Measurements from ENCODE around the gene REEP1. TPM values are rescaled to one million over a fixed set of nuclear protein-coding genes. Genes with fewer than 3 reads are reported as not detected.

The REEP1 gene
- polyA plus RNA-seq, 2 of the 4 experiments (the other 2 are of a cell fraction) = 0.30 to 0.45 TPM

- H3K4me1 ChIP-seq = peaks cover 22% of the 10 kb centered on the region
- H3K27ac ChIP-seq = peak overlapping the region; percentile 93 to 96; a peak in 5 of 6 replicates
- H3K4me2 ChIP-seq = peak overlapping the region; percentile 88
- DNase-seq (ENCODE audit: low read depth in 1 of 2, low spot score in 1 of 2) (peak in 1 of 2 experiments; percentile 31), ATAC-seq (no peak), FAIRE-seq (no peak)
- WGBS (ENCODE audit: missing lambda C conversion rate) = 66% methylated on average over 7 of the region's 7 CpGs
- H3K4me3 ChIP-seq = peak overlapping the region; percentile 69
- CTCF ChIA-PET = interaction anchor here (0.7 to 1.1 kb wide), 3 partner anchors 8 to 173 kb away, joined by 3 to 4 read pairs (median 3); no protein-coding TSS in a partner anchor
- no peak for TF ChIP-seq SREBF2 (IDR thresholded peaks at IDR 0.05)
- no peak for TF ChIP-seq MAZ (IDR thresholded peaks at IDR 0.05; ENCODE audit: borderline replicate concordance, low read depth, low read length)
- TF ChIP-seq RAD21 (conservative IDR thresholded peaks at IDR 0.05 in 1 of 2, IDR thresholded peaks at IDR 0.05 in 1 of 2) = no peak
- TF ChIP-seq CBX8 (IDR thresholded peaks at IDR 0.05) = no peak
- TF ChIP-seq TP53 (CRISPR knock-in tag; IDR thresholded peaks at IDR 0.05) = no peak
- no peak for TF ChIP-seq RARB (CRISPR knock-in tag; IDR thresholded peaks at IDR 0.05)
- TF ChIP-seq REST (IDR thresholded peaks at IDR 0.05) = no peak
- TF ChIP-seq, protein P1, sequence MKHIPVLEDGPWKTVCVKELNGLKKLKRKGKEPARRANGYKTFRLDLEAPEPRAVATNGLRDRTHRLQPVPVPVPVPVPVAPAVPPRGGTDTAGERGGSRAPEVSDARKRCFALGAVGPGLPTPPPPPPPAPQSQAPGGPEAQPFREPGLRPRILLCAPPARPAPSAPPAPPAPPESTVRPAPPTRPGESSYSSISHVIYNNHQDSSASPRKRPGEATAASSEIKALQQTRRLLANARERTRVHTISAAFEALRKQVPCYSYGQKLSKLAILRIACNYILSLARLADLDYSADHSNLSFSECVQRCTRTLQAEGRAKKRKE (CRISPR knock-in tag; IDR thresholded peaks at IDR 0.05; ENCODE audit: low read depth) = no peak
- TF ChIP-seq ZFP36 (IDR thresholded peaks at IDR 0.05; ENCODE audit: borderline replicate concordance, partially characterized antibody) = no peak
- no peak for TF ChIP-seq BHLHE40 (IDR thresholded peaks at IDR 0.05; ENCODE audit: low read depth, low read length)
- TF ChIP-seq ESRRA (IDR thresholded peaks at IDR 0.05; ENCODE audit: borderline replicate concordance, low read length) = no peak
- TF ChIP-seq HOXA7 (CRISPR knock-in tag; IDR thresholded peaks at IDR 0.05) = no peak
- TF ChIP-seq CHD2 (IDR thresholded peaks at IDR 0.05; ENCODE audit: low read length, partially characterized antibody) = no peak
- TF ChIP-seq POLR2A (IDR thresholded peaks at IDR 0.05; ENCODE audit: low read length) = no peak
- H3K9me3 ChIP-seq = no peaks in the 10 kb centered on the region
- POLR2A ChIA-PET = interaction anchor here (1.0 to 3.3 kb wide), 4 partner anchors 7 to 247 kb away, joined by 3 to 32 read pairs (median 12); partner anchors contain the start of genes KDM3A, POLR1A and PTCD3
Measured at GRCh38 chr2:86193901-86194567, 143.4 kb downstream of the REEP1 start.

DNA sequence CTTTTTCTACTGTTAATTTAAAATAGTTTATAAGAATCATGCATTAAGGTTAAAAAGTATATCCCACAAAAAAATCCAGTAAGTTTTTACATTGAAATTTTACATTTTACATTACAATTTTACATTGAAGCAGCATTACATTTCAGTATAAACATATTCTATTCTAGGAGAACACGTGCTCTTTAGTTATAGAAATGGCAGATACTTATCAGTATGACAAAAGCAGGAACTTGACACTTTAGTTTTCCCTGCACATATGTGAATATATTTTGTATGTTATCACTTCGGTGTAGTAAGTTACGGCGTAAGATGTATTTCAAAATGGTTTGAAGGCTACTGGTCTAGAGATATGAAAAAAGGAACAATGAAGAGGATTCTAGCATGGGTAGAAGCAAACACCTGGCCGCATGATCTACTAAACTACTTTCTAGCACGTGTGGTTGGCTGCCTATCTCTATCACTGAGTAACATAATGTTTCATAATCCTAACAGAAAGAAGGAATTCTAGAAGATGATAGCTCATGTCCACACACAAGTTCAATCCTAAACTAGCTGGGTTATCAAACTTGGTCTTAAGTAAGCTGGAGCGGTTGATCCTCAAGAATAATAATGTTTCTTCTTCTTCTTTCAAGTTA is 147.5 kb downstream of the REEP1 start:
- ChIA-PET CTCF (no interaction called here), POLR2A (no interaction called here)
- DNase-seq (ENCODE audit: low read depth in 1 of 2, low spot score in 1 of 2) (no peak), FAIRE-seq (no peak), ATAC-seq (no peak)
- TF ChIP-seq MAZ (IDR thresholded peaks at IDR 0.05; ENCODE audit: borderline replicate concordance, low read depth, low read length) (no peak), HDAC2 (IDR thresholded peaks at IDR 0.05) (no peak)
- TF ChIP-seq, protein P2, sequence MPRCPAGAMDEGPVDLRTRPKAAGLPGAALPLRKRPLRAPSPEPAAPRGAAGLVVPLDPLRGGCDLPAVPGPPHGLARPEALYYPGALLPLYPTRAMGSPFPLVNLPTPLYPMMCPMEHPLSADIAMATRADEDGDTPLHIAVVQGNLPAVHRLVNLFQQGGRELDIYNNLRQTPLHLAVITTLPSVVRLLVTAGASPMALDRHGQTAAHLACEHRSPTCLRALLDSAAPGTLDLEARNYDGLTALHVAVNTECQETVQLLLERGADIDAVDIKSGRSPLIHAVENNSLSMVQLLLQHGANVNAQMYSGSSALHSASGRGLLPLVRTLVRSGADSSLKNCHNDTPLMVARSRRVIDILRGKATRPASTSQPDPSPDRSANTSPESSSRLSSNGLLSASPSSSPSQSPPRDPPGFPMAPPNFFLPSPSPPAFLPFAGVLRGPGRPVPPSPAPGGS (IDR thresholded peaks at IDR 0.05) = no peak
- Histone ChIP-seq H3K27ac (no peak overlapping the region), H3K4me3 (no peak overlapping the region), H3K4me2 (no peak overlapping the region), H3K4me1 (peaks cover 27% of the 10 kb centered on the region), H3K9me3 (no peaks in the 10 kb centered on the region)
- WGBS (ENCODE audit: missing lambda C conversion rate) = 90% methylated on average over 7 of the region's 7 CpGs

GRCh38 chr2:86186431-86186830 is 151.0 kb downstream of the REEP1 start:
- CTCF ChIA-PET = no interaction called here
- Histone ChIP-seq H3K4me1 (peaks cover 27% of the 10 kb centered on the region), H3K9me3 (no peaks in the 10 kb centered on the region), H3K4me3 (no peak overlapping the region), H3K27ac (no peak overlapping the region), H3K4me2 (no peak overlapping the region)
- DNase-seq (ENCODE audit: low read depth in 1 of 2, low spot score in 1 of 2) = no peak
- TF ChIP-seq EHF (CRISPR knock-in tag; IDR thresholded peaks at IDR 0.05) (no peak), POLR2AphosphoS2 (conservative IDR thresholded peaks at IDR 0.05; ENCODE audit: low read length) (no peak), RFX5 (IDR thresholded peaks at IDR 0.05) (no peak), JUN (IDR thresholded peaks at IDR 0.05) (no peak), NPAS2 (CRISPR knock-in tag; IDR thresholded peaks at IDR 0.05; ENCODE audit: borderline replicate concordance) (no peak), SMC3 (IDR thresholded peaks at IDR 0.05) (no peak), ZNF302 (CRISPR knock-in tag; IDR thresholded peaks at IDR 0.05) (no peak), RAD21 (conservative IDR thresholded peaks at IDR 0.05 in 1 of 2, IDR thresholded peaks at IDR 0.05 in 1 of 2) (no peak), MYC (IDR thresholded peaks at IDR 0.05; ENCODE audit: borderline replicate concordance, low read length) (no peak), EP300 (IDR thresholded peaks at IDR 0.05) (no peak)
- TF ChIP-seq, protein P3, sequence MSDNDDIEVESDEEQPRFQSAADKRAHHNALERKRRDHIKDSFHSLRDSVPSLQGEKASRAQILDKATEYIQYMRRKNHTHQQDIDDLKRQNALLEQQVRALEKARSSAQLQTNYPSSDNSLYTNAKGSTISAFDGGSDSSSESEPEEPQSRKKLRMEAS (IDR thresholded peaks at IDR 0.05) = no peak
- TF ChIP-seq, protein P4, sequence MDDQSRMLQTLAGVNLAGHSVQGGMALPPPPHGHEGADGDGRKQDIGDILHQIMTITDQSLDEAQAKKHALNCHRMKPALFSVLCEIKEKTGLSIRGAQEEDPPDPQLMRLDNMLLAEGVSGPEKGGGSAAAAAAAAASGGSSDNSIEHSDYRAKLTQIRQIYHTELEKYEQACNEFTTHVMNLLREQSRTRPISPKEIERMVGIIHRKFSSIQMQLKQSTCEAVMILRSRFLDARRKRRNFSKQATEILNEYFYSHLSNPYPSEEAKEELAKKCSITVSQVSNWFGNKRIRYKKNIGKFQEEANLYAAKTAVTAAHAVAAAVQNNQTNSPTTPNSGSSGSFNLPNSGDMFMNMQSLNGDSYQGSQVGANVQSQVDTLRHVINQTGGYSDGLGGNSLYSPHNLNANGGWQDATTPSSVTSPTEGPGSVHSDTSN (IDR thresholded peaks at IDR 0.05) = no peak
- FAIRE-seq = no peak
- peak; percentile 17 to 21; a peak in 3 of 6 replicates for ATAC-seq
- POLR2A ChIA-PET = interaction anchor here (2.3 kb wide), 1 partner anchor 8 kb away, joined by 12 read pairs; the partner anchor contains the start of gene IMMT
